ENCODE measurements around the gene TRIM40. TPM values are rescaled to one million over a fixed set of nuclear protein-coding genes. Genes with fewer than 3 reads are reported as not detected.

The TRIM40 gene
- total and polyA plus RNA-seq, 2 of the 13 experiments (the other 11 are each of a cell fraction or from before 2014, with no cell fraction given), result 0.58 TPM; not detected in 1

GRCh38 chr6:30163918-30164654, 28.1 kb downstream of the TRIM40 start (continued):
- TF ChIP-seq, protein P1, sequence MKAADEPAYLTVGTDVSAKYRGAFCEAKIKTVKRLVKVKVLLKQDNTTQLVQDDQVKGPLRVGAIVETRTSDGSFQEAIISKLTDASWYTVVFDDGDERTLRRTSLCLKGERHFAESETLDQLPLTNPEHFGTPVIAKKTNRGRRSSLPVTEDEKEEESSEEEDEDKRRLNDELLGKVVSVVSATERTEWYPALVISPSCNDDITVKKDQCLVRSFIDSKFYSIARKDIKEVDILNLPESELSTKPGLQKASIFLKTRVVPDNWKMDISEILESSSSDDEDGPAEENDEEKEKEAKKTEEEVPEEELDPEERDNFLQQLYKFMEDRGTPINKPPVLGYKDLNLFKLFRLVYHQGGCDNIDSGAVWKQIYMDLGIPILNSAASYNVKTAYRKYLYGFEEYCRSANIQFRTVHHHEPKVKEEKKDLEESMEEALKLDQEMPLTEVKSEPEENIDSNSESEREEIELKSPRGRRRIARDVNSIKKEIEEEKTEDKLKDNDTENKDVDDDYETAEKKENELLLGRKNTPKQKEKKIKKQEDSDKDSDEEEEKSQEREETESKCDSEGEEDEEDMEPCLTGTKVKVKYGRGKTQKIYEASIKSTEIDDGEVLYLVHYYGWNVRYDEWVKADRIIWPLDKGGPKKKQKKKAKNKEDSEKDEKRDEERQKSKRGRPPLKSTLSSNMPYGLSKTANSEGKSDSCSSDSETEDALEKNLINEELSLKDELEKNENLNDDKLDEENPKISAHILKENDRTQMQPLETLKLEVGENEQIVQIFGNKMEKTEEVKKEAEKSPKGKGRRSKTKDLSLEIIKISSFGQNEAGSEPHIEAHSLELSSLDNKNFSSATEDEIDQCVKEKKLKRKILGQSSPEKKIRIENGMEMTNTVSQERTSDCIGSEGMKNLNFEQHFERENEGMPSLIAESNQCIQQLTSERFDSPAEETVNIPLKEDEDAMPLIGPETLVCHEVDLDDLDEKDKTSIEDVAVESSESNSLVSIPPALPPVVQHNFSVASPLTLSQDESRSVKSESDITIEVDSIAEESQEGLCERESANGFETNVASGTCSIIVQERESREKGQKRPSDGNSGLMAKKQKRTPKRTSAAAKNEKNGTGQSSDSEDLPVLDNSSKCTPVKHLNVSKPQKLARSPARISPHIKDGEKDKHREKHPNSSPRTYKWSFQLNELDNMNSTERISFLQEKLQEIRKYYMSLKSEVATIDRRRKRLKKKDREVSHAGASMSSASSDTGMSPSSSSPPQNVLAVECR (CRISPR knock-in tag; IDR thresholded peaks at IDR 0.05; ENCODE audit: borderline replicate concordance), result no peak; the same call in 1 of the 2 replicates
- TF ChIP-seq SMYD3 (CRISPR knock-in tag; IDR thresholded peaks at IDR 0.05) (no peak), NFYB (CRISPR knock-in tag; IDR thresholded peaks at IDR 0.05) (no peak), ADNP (CRISPR knock-in tag; IDR thresholded peaks at IDR 0.05) (no peak), IKZF4 (CRISPR knock-in tag; IDR thresholded peaks at IDR 0.05; ENCODE audit: borderline replicate concordance, low read depth, not compliant biosample characterization) (peak; percentile 20), HMG20B (CRISPR knock-in tag; conservative IDR thresholded peaks at IDR 0.05) (no peak), ARNTL (CRISPR knock-in tag; IDR thresholded peaks at IDR 0.05) (no peak; the same call in 1 of the 2 replicates), GABPA (IDR thresholded peaks at IDR 0.05; ENCODE audit: low read depth, low read length) (no peak), GABPA (CRISPR knock-in tag; IDR thresholded peaks at IDR 0.05; ENCODE audit: low read depth) (no peak), THAP11 (CRISPR knock-in tag; IDR thresholded peaks at IDR 0.05) (no peak), ZNF510 (CRISPR knock-in tag; IDR thresholded peaks at IDR 0.05; ENCODE audit: low read depth) (peak; percentile 4; the same call in 1 of the 2 replicates), HDAC6 (IDR thresholded peaks at IDR 0.05; ENCODE audit: low read depth, low read length) (no peak), ZNF614 (CRISPR knock-in tag; IDR thresholded peaks at IDR 0.05; ENCODE audit: borderline replicate concordance) (no peak), TARDBP (CRISPR knock-in tag; IDR thresholded peaks at IDR 0.05) (no peak), PITX1 (CRISPR knock-in tag; IDR thresholded peaks at IDR 0.05) (0 out of 2 replicates have a peak, but pooled peaks have one; percentile 27), ZBTB39 (CRISPR knock-in tag; IDR thresholded peaks at IDR 0.05) (no peak), MAFK (conservative IDR thresholded peaks at IDR 0.05 in 1 of 2, IDR thresholded peaks at IDR 0.05 in 1 of 2; ENCODE audit: low read length in 2 of 2) (no peak), ZFY (CRISPR knock-in tag; IDR thresholded peaks at IDR 0.05) (no peak; the same call in 1 of the 2 replicates)
- TF ChIP-seq, protein P2, sequence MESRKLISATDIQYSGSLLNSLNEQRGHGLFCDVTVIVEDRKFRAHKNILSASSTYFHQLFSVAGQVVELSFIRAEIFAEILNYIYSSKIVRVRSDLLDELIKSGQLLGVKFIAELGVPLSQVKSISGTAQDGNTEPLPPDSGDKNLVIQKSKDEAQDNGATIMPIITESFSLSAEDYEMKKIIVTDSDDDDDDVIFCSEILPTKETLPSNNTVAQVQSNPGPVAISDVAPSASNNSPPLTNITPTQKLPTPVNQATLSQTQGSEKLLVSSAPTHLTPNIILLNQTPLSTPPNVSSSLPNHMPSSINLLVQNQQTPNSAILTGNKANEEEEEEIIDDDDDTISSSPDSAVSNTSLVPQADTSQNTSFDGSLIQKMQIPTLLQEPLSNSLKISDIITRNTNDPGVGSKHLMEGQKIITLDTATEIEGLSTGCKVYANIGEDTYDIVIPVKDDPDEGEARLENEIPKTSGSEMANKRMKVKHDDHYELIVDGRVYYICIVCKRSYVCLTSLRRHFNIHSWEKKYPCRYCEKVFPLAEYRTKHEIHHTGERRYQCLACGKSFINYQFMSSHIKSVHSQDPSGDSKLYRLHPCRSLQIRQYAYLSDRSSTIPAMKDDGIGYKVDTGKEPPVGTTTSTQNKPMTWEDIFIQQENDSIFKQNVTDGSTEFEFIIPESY (CRISPR knock-in tag; IDR thresholded peaks at IDR 0.05), result no peak
- TF ChIP-seq, protein P3, sequence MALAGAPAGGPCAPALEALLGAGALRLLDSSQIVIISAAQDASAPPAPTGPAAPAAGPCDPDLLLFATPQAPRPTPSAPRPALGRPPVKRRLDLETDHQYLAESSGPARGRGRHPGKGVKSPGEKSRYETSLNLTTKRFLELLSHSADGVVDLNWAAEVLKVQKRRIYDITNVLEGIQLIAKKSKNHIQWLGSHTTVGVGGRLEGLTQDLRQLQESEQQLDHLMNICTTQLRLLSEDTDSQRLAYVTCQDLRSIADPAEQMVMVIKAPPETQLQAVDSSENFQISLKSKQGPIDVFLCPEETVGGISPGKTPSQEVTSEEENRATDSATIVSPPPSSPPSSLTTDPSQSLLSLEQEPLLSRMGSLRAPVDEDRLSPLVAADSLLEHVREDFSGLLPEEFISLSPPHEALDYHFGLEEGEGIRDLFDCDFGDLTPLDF (CRISPR knock-in tag; IDR thresholded peaks at IDR 0.05), result no peak

Measured in HepG2 (cell line).